Measurements from ENCODE around the gene MOV10L1.
"Not testable (repeated sequence)": the region's sequence is repeated elsewhere in the genome, so short reads cannot be mapped to it uniquely, and the experiment has no call there.

Gene MOV10L1

GRCh38 chr22:50078246-50078645, 11.6 kb upstream of the MOV10L1 start:
- no peak for DNase-seq (ENCODE audit: low spot score)

- no peak for DNase-seq (ENCODE audit: low spot score)
Measured at GRCh38 chr22:50078761-50079160, 11.0 kb upstream of the MOV10L1 start.

GRCh38 chr22:50080077-50080465, 9.7 kb upstream of the MOV10L1 start:
- DNase-seq (ENCODE audit: low spot score), result no peak

- DNase-seq (ENCODE audit: low spot score), result no peak
Measured at GRCh38 chr22:50081426-50082196, 8.2 kb upstream of the MOV10L1 start.

GRCh38 chr22:50082197-50082715, 7.5 kb upstream of the MOV10L1 start:
- DNase-seq (ENCODE audit: low spot score), result no peak

- no peak for DNase-seq (ENCODE audit: low spot score)
Measured at GRCh38 chr22:50082961-50083461, 6.8 kb upstream of the MOV10L1 start.

- no peak for DNase-seq (ENCODE audit: low spot score)
Measured at GRCh38 chr22:50083462-50084079, 6.2 kb upstream of the MOV10L1 start.

- no peak for DNase-seq (ENCODE audit: low spot score)
Measured at GRCh38 chr22:50084080-50084477, 5.7 kb upstream of the MOV10L1 start.

- DNase-seq (ENCODE audit: low spot score), result no peak
Measured at GRCh38 chr22:50084614-50085021, 5.2 kb upstream of the MOV10L1 start.

- DNase-seq (ENCODE audit: low spot score), result peak; percentile 6
Measured at GRCh38 chr22:50085211-50085972, 4.4 kb upstream of the MOV10L1 start, which contains the start of gene MLC1. TSS of gene MLC1 (minus strand) at chr22:50085426. CDS start at chr22:50084902, 524 bp downstream.

GRCh38 chr22:50086526-50086925, 3.3 kb upstream of the MOV10L1 start:
- DNase-seq (ENCODE audit: low spot score), result no peak

GRCh38 chr22:50086975-50087374, 2.8 kb upstream of the MOV10L1 start:
- DNase-seq (ENCODE audit: low spot score), result not testable (repeated sequence)

GRCh38 chr22:50087646-50088045, 2.2 kb upstream of the MOV10L1 start:
- no peak for DNase-seq (ENCODE audit: low spot score)

- no peak for DNase-seq (ENCODE audit: low spot score)
Measured at GRCh38 chr22:50088096-50088495, 1.7 kb upstream of the MOV10L1 start.

GRCh38 chr22:50089231-50089630, 575 bp upstream of the MOV10L1 start:
- no peak for DNase-seq (ENCODE audit: low spot score)

- DNase-seq (ENCODE audit: low spot score), result no peak
Measured at GRCh38 chr22:50090412-50090714, 557 bp downstream of the MOV10L1 start.

GRCh38 chr22:50091092-50091768, 1.4 kb downstream of the MOV10L1 start:
- no peak for DNase-seq (ENCODE audit: low spot score)

- no peak for DNase-seq (ENCODE audit: low spot score)
Measured at GRCh38 chr22:50092342-50092741, 2.5 kb downstream of the MOV10L1 start.

- DNase-seq (ENCODE audit: low spot score), result no peak
Measured at GRCh38 chr22:50098052-50098451, 8.2 kb downstream of the MOV10L1 start.

GRCh38 chr22:50101870-50102565, 12.2 kb downstream of the MOV10L1 start:
- no peak for DNase-seq (ENCODE audit: low spot score)

- no peak for DNase-seq (ENCODE audit: low spot score)
Measured at GRCh38 chr22:50102946-50103345, 13.1 kb downstream of the MOV10L1 start.
